HL-60 (cell line): ENCODE results near the gene IGFBP2.

Experiments
- DNase-seq, 2 experiments: peaks; one replicate each; pipeline ENCODE4 v3.0.0-alpha.2; 2010 to 2020; ENCODE audit warnings: low read depth in 1 of 2, low spot score in 1 of 2
- H3K27ac ChIP-seq: fragments of 250-450 bp; sonication (Bioruptor Pico); replicated peaks from 2 replicates; pipeline ENCODE4 v1.5.1; 2020; ENCODE audit warnings: mild to moderate bottlenecking, moderate library complexity
- H3K27me3 ChIP-seq: fragments of 250-450 bp; sonication (Bioruptor Pico); 2 replicates; pipeline ENCODE4 v1.5.1; 2021; ENCODE audit warnings: mild to moderate bottlenecking, moderate library complexity; ENCODE audit not compliant: insufficient read depth, poor library complexity, severe bottlenecking
- H3K4me3 ChIP-seq: replicated peaks from 2 replicates; pipeline ENCODE4 v1.5.1; 2011; ENCODE audit warnings: mild to moderate bottlenecking, control low read depth, low read length; ENCODE audit not compliant: insufficient read depth
- CTCF ChIP-seq: IDR thresholded peaks from one replicate; pipeline ENCODE4 v1.5.1; 2011; ENCODE audit warnings: low read length, control low read depth, inconsistent platforms; ENCODE audit not compliant: insufficient read depth
- GABPA ChIP-seq: IDR thresholded peaks from 2 replicates; pipeline ENCODE4 v1.6.1; 2012; ENCODE audit warnings: low read depth
- POLR2AphosphoS5 ChIP-seq: IDR thresholded peaks from 2 replicates; pipeline ENCODE4 v1.6.1; 2012; ENCODE audit warnings: low read depth
- REST ChIP-seq: IDR thresholded peaks from 2 replicates; pipeline ENCODE4 v1.6.1; 2012; ENCODE audit warnings: low read depth; ENCODE audit not compliant: insufficient replicate concordance
- SPI1 ChIP-seq: IDR thresholded peaks from 2 replicates; pipeline ENCODE4 v1.6.1; 2012; ENCODE audit warnings: low read depth, mild to moderate bottlenecking, borderline replicate concordance

Gene IGFBP2

GRCh38 chr2:216710551-216711301 lies 77.5 kb downstream of the IGFBP2 start:
- H3K4me3 ChIP-seq: no peak overlapping the region
- no peak for DNase-seq
- no peak for TF ChIP-seq REST
- TF ChIP-seq SPI1: no peak
- no peak for TF ChIP-seq CTCF
- no peak for TF ChIP-seq POLR2AphosphoS5
- no peak for TF ChIP-seq GABPA

GRCh38 chr2:216711348-216711747 lies 78.1 kb downstream of the IGFBP2 start:
- DNase-seq: no peak
- H3K27me3 ChIP-seq: peaks cover 2% of the 10 kb centered on the region
- H3K4me3 ChIP-seq: no peak overlapping the region
- no peak overlapping the region for H3K27ac ChIP-seq
- no peak for TF ChIP-seq SPI1
- TF ChIP-seq REST: no peak
- TF ChIP-seq GABPA: no peak
- TF ChIP-seq CTCF: no peak
- no peak for TF ChIP-seq POLR2AphosphoS5

More at GRCh38 chr2:216710551-216711301, 77.5 kb downstream of the IGFBP2 start:
- Histone ChIP-seq H3K27ac (no peak overlapping the region), H3K27me3 (peaks cover 2% of the 10 kb centered on the region)

- Histone ChIP-seq H3K27me3 (peaks cover 2% of the 10 kb centered on the region), H3K27ac (no peak overlapping the region), H3K4me3 (no peak overlapping the region)
- TF ChIP-seq SPI1: no peak
- no peak for TF ChIP-seq CTCF
- TF ChIP-seq GABPA: no peak
- TF ChIP-seq REST: no peak
- no peak for TF ChIP-seq POLR2AphosphoS5
- DNase-seq: no peak
These were observed 80.6 kb downstream of the IGFBP2 start for GRCh38 chr2:216713691-216714336.
